Posterior vena cava (tissue), 2 donors: ENCODE data around the gene LRRC7. TPM values are rescaled to one million over a fixed set of nuclear protein-coding genes. Genes with fewer than 3 reads are reported as not detected.
"Not testable (repeated sequence)": the region's sequence is repeated elsewhere in the genome, so short reads cannot be mapped to it uniquely, and the experiment has no call there.

Source experiments
- DNase-seq: peaks from one replicate; pipeline ENCODE4 v3.0.0-alpha.2; 2020; ENCODE audit warnings: low spot score
- intact Hi-C, 2 donors: fragments of 100-400 bp; cut with DNase I; formaldehyde crosslinking; loops; one replicate each; pipeline versions ENCODE4 v1.14.1 to v1.14.2; 2022 to 2023
- total RNA-seq, 2 donors: library from RNA; stranded (reverse); fragmentation: NEBNext Ultra II Directional; extraction: Animal tissue kit (Norgen Biotek cat#: 25700); gene quantifications; one replicate each; pipeline ENCODE4 v1.2.1, GENCODE V29; 2021
- donor health status: DM: yes; HTN: yes; CAD: no.
- donor health status: DM: yes; HTN: yes; CAD: no.

Gene LRRC7
- total RNA-seq, 2 donors from 2014 or later: 4.2 to 9.5 TPM

DNA sequence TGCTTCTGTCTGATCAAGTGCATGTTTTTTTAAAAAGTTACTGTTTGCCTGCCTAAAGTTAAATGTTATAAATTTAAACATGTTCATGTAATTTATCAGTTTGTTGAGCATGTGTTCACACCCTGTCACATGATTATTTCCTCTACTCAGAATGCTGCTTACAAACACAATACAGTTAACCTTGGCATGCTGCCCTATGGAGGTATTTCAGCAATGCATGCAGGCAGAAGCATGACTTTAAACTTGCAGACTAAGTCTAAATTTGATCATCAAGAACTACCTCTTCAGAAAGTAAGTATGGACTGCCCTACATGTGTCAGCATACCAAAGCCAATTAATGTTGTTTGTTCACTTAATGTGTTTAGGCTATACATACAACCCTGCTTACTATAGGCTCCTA, 476.1 kb downstream of the LRRC7 start:
- intact Hi-C loops: no loop called here

DNA sequence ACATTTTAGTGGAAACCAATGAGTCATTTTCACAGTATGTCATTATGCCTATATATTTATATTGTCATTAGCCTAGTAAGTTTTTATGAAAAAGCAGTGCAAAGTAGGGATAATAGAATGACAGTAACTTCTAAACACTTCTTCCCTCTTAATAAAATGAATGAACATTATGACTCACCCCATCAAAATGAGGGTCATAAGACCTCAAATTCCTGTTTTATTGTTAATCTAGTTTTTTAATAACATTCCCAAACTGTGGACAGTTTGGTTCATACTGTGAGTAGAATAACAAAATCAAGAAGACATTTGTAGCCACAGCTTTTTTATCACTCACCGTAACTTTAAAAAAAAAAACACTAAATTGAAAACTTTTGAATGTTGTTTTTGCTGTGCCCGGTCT, 477.1 kb downstream of the LRRC7 start:
- intact Hi-C loops: no loop called here

More for the DNA sequence above, 476.1 kb downstream of the LRRC7 start:
- DNase-seq: no peak

DNA sequence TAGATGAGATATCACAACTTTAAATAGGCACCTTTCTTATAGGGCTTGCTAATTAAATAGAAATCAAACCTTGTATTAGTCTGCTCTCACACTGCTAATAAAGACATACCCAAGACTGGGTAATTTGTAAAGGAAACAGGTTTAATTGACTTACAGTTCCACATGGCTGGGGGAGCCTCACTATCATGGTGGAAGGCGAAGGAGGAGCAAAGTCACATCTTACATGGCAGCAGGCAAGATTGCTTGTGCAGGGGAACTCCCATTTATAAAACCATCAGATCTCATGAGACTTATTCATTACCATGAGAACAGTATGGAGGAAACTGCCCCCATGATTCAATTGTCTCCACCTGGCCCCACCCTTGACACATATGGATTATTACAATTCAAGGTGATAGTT, 477.9 kb downstream of the LRRC7 start:
- DNase-seq, intact Hi-C loops: not testable (repeated sequence)

More for the DNA sequence above, 477.1 kb downstream of the LRRC7 start:
- no peak for DNase-seq

DNA sequence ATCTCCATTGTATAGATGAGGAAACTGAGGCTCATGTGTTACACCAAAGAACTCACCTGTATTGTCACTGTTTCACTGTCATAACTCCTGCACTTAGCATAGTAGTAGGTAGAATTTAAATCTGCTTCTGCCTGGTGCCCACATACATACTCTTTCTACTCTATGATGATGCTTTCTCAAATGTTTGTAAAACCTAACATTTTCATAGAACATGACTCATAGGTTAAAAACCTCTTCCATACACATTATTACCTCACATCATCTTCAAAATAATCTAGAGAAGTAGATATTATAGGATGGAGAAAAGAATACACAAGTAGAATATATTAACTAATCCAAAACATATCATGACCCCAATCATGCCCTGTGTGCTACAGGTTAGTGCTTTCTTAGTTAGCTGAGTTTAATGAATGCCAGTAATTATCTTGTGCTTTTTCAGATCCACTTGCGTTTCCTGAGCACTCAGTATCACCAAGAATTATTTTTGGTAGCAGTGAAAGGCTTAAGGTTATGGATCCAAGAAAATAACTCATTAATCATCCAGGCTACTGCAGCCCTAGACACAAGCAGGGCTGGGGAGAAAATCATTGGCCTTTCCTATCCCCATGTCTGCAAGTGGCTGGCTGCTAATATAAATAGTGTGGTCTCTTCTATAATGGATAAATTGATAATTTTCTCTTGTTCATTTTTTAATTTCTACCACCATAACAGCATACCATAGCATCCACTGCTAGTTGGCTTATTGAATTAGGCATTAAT, 480.8 kb downstream of the LRRC7 start:
- intact Hi-C loops: no loop called here
- no peak for DNase-seq

DNA sequence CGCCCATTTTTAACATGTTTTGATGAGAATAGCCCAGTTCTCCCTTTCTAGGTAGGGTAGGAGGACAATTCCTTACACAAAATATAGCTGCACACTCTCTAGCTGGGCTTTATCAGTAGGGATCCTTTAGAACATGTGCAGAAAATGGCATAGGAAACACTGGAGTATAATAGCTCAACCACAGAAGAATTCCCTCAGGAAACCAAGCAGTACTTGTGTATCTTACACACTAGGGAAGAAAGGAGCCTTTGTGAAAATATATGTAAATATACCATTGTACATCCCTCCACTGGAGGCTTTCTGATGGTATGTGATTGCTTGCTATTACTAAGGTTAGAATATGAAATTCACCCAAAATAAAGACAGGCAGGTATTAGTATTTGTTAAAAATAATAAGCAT, 484.2 kb downstream of the LRRC7 start:
- intact Hi-C loops: no loop called here
- no peak for DNase-seq

DNA sequence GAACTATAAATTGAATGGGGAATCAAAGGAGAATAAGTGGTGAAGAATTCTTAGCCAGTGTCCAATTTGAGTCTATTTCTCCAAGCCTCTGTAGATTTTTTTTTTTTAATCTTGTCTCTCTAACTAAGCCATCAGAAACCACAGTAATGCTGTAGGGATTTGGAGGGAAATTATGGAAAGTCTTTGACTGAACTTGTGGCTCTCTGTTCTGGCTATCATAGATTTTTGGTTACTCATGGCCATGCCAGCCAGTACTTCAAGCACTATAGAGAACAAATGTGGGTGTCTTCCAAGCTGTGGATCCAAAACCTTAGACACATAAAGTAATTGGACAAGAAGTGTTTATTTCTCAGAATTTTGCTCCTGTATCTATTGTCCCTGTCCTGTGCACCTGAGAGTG, 489.8 kb downstream of the LRRC7 start:
- DNase-seq: no peak
- intact Hi-C loops: no loop called here

DNA sequence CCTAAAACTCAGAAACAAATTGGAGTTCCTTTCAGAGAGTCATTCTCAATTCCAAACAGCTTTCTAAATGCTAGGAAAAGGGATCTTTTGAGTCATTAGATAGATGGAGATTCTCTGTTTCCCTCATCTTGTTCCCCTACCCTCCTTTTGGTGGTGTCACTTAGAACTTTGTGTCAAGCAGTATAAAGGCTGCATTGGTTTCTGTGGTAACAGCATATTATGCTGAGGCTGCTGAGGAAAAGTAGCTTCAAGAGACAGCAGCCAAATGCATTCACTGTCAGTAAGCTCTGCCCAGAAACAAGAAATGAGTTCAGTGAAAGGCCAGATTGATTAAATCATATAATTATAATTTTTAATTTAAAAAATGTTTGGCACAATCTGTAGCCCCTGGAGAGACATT, 493.5 kb downstream of the LRRC7 start:
- intact Hi-C loops: no loop called here
- DNase-seq: no peak

DNA sequence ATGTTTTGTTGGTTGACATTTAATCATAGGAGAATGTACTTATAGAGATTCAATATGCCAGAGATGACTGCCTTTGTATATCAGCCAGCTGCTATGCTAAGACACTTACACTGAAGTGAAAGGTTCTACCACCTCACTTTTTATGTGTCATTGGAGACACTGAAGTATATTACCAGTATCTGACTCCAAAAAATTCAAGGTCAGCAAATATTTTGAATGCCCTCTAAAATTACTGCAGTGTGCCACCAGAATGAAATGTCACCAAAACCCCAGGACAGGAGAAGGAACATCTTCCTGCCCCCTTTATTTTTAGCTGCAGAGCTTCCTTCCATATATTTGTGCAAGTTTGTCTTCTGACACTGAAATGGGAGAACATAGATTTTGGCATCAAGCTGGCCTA, 496.1 kb downstream of the LRRC7 start:
- intact Hi-C loops: no loop called here
- DNase-seq: no peak

DNA sequence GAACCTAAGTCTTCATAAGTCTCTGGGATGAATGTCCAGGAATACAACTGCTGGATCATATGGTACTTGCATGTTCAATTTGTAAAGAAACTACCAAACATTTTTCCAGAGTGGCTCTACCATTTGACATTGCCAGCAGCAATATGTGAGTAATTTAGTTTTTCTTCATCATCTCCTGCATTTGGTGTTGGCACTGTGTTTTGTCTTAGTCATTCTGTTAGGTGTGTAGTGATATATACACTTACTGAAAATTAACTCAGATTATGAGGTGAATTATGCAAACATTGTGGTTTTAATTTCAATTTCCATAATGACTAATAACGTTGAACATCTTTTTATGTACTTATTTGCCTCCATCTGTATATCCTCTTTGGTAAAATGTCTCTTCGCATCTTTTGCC, 499.0 kb downstream of the LRRC7 start:
- no peak for DNase-seq
- intact Hi-C loops: no loop called here

DNA sequence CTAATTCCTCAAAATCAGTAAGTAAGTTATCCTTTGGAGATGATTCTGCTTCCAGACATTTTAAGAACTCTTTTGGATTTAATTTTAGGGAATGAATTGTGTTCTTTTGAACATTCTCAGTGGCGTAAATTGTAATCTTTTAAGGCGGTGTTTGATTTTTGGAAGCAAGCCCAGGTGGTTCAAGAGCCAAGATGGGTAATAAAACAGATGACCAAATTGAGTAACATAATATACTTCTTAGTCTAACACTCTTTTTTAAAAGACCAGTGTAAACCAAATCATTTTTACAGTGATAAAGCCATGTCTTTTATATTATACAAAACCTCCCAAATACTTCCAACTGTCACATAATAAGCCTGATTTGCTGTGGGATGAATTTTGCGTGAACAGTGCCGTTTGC, 503.9 kb downstream of the LRRC7 start:
- no peak for DNase-seq
- intact Hi-C loops: no loop called here

DNA sequence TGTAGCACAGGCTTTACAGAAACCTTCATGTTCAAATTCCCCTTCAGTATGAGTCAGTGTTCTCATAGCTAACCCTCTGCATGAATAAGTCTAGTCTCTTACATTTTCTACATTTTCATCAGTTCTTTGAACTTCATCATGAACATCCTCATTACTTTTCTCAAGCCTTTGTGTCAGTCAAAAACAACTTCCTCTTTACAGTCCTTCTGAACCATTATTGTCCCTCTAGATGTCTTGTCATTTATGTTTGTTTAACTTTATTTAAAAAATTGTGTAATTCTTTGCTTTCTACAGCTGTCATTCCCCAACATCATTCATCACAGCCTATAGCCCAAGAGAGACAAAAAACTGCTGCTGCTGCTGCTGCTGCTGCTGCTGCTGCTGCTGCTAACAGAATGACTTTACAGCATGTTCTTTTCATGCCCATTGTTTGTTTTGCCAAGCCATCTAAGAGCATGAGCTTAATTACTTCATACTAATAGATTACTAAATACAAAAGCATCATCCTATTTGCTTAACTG, 504.6 kb downstream of the LRRC7 start:
- DNase-seq: no peak
- intact Hi-C loops: no loop called here

DNA sequence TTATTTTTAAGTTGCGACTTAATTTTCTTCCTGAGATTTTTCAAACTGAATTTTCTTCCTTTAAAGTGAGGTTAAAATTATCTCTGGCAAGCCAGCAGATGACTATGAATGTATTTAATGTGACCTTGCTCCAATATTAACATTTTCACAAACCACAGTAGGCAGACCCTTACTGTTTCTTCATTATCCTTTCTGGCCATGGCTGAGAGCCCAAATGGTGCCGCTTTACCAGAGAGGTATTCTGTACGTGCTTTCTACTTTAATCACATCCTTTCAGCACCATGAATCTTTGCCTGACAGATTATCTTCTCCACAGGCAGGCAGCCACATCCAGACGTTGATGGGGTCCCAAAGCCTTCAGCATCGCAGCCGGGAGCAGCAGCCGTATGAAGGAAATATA, 508.0 kb downstream of the LRRC7 start:
- no peak for DNase-seq
- intact Hi-C loops: no loop called here

DNA sequence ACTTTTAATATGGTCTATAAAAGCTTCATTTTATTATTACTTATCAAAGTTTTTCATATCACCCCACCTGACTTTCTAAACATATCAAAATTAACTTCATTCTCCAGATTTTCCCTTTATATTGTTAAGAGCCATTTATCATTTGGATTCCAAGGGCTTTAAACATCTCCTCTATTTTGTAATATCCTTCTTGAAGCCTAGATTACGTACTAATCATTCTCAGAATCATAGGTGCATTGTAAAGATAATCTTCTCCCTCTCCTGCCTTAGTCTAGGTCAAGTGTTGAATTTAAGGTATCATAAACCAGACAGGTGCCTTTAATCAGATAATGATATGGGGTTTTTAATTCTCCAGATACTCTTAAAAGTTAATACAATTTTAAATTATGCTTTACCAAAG, 509.3 kb downstream of the LRRC7 start:
- no peak for DNase-seq

DNA sequence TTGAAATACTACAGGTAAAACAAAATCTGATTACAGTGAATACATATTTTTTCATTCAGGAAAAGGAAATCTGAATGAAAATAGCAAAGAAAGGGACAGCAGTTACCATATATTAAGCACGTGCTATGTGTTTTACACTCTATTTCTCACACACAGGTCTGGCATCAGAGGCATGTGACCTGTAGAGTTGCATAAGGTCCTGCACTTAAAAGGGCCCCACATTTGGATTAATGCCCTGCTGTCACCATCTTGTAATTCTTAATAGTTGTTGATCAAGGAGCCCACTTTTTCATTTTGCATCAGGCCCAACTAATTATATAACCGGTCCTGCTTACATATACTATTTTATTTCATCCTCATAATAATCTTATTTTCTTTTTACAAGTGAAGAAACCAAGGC, 511.8 kb downstream of the LRRC7 start:
- intact Hi-C loops: no loop called here

More for the DNA sequence above, 509.3 kb downstream of the LRRC7 start:
- intact Hi-C loops: no loop called here

DNA sequence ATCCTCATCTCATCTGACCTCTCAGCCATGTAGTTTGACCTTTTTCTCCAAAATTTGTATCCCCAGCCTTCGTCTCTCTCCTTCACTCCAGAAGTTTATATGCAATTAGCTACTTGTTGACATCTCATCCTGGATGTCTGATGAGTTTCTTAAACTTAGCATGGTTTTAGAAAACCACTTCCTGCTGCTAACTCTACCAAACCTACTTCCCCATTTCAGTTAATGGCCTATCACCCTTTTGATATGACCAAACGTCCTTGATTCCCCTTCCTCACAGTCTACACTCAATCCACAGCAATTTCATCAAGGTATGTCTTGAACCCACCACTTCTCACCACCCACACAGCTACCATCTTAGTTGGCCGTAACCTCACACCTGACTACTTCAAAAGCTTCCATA, 515.8 kb downstream of the LRRC7 start:
- DNase-seq: no peak
- intact Hi-C loops: no loop called here

More for the DNA sequence above, 511.8 kb downstream of the LRRC7 start:
- no peak for DNase-seq

DNA sequence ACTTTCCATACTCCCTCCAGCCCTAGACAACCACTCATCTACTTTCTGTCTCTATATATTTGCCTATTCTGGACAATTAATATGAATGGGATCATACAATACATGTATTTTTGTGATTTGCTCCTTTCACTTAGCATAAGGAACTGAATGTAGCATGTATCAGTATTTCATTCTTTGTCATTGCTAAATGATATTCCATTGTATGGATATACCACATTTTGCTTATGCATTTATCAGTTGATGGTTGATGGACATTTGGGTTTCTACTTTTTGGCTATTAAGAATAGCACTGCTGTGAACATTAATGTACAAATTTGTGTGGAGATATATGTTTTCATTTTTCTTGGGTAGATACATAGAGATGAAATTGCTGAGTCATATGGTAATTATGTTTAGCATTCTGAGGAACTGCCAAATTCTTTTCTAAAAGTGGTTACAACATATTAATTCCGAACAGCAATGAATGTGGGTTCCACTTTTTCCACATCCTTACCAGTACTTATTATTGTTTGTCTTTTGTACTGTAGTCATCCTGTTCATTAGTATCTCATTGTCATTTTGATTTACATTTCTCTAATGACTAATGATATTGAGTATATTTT, 516.7 kb downstream of the LRRC7 start:
- DNase-seq: no peak
- intact Hi-C loops: no loop called here

DNA sequence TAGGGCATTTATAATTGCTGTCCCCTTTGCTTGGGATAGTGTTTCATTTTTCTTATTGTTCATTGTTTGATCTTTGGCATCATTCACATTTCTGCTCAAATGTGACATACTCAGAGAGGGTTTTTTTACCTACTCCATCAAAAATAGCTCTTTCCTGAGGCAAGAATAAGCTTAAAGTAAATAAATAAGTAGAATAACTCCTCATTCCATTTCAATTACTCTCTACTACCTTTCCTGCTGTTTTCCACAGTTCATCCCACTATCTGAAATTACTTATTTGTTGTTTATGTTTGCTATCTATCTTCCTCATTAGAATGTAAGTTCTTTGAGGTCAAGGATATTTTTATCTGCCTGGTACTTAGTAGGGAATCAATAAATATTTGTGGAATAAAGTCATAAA, 517.8 kb downstream of the LRRC7 start:
- DNase-seq: no peak
- intact Hi-C loops: no loop called here

DNA sequence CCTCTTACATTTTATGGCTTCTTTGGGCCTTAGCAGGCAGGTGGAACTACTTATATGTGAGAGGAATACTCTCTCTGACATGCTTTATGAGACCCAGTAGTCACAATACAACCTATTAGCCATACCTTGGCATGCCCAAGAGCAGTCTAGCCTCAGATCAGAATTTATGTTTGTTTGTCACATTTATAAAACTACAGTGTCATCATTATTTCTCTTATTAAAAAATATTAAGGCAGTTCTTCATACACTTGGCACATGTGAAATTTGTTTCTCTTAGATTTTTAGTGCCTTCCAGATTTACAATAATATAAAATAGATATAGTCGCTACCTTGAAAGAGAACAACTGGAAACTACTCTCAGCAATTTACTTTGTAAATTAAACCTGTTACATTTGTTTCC, 519.2 kb downstream of the LRRC7 start:
- intact Hi-C loops: no loop called here

DNA sequence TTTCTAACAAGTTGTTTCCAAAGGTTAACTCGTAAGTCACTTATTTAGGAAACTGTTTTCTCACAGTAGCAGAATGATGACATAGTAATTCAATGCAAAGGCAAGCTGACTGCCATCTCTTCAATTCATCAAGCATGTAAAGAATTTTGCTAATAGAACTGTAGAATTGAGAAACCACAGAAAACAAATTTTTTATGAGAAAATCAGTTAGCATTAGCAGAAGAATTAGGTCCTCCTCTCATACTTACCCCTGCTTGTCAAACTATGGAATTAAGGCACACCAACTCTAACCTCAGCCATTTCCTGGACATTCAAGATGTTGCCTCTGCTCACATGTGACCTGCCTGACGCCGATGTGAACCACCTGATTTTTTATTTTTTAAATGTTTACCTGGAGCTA, 522.4 kb downstream of the LRRC7 start:
- intact Hi-C loops: no loop called here
- no peak for DNase-seq

More for the DNA sequence above, 519.2 kb downstream of the LRRC7 start:
- DNase-seq: no peak

DNA sequence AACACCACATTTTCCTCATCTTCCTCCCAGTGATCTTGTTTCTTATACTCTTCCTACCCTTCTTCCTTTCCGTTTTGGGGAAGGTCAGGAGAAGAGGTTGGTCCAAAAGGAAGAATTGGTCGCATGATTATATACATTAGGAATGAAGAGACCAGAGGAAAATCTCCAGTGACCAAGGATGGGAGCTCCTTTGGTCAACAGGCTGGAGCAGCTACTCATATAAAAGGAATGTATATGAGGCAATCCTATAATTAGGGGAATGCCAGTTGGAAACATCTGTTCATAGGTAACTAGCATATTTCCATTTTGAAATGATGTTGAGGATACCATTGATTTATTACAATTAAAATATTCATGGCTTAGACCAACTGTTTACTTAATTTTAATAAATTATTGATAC, 523.2 kb downstream of the LRRC7 start:
- DNase-seq: no peak
- intact Hi-C loops: no loop called here

DNA sequence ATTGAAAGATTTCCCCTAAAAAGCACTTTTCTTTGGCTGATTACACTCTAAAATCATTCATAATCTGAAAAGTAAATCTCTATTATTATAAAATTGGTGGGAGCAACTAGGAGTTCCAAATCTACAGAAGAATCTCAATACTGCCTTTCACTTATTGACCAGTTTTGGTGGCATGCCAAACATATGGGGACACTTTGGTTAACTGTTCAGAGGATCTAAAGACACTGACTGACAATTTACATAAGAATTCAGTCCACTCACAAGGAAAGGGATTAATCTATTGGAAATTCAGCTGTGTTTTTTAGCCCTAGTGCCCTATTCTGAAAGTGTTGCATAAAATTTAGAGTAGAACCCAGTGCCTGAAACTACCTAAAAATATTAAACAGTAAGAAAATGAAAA, 524.1 kb downstream of the LRRC7 start:
- intact Hi-C loops: no loop called here
- no peak for DNase-seq
